ENCODE data around the gene RNF11. TPM values are rescaled to one million over a fixed set of nuclear protein-coding genes. Genes with fewer than 3 reads are reported as not detected.
"Not testable (repeated sequence)": the region's sequence is repeated elsewhere in the genome, so short reads cannot be mapped to it uniquely, and the experiment has no call there.

RNF11 gene
- polyA plus RNA-seq, 1 donor (not counting 4 experiments of a cell fraction or from before 2014, with no cell fraction given): 113 TPM

DNA sequence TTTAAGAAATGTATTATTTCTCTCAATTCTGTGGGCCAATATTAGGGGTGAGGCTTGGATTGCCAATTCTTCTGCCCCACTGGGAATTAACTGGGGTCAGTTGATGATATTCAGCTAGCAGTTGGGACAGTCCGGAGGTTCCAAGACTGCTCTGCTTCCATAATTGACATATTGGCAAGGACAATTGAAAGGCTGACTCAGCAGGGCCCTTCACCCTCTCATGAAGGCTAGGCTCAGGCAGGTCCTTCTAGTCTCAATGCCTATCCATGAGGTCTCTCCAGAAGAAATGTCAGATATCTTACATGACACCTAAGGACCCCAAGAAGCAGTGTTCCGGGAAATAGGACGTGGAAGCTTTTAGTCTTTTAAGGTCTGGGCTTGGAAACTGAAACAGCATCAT is 13.3 kb upstream of the RNF11 start:
- Histone ChIP-seq H3K27ac (ENCODE audit: control insufficient read depth, insufficient read depth, low read length) (no peak overlapping the region), H3K4me1 (ENCODE audit: control insufficient read depth, extremely low read depth, insufficient read depth, low read length) (peaks cover 6% of the 10 kb centered on the region), H3K9ac (ENCODE audit: control insufficient read depth, extremely low read depth, insufficient read depth, low read length) (no peak overlapping the region), H3K4me3 (ENCODE audit: control insufficient read depth in 2 of 3, extremely low read depth in 1 of 3, insufficient read depth in 2 of 3, low read depth in 1 of 3, low read length in 3 of 3) (no peak overlapping the region), H3K9me1 (ENCODE audit: control insufficient read depth, extremely low read depth, insufficient read depth, low read length) (no peaks in the 10 kb centered on the region), H2AFZ (ENCODE audit: control insufficient read depth, low read length) (no peak overlapping the region), H3K4me2 (ENCODE audit: control insufficient read depth, extremely low read depth, insufficient read depth, low read depth, low read length) (no peak overlapping the region), H3K36me3 (ENCODE audit: control insufficient read depth in 2 of 2, extremely low read depth in 1 of 2, insufficient read depth in 2 of 2, low read length in 2 of 2) (no peaks in the 10 kb centered on the region), H4K20me1 (ENCODE audit: control insufficient read depth, extremely low read depth, insufficient read depth, low read length) (no peaks in the 10 kb centered on the region), H3K9me3 (ENCODE audit: control insufficient read depth, low read depth, low read length) (no peaks in the 10 kb centered on the region), H3K79me2 (ENCODE audit: control insufficient read depth, insufficient read depth, low read length) (no peaks in the 10 kb centered on the region), H3K27me3 (ENCODE audit: control insufficient read depth, extremely low read depth, insufficient read depth, low read length) (no peaks in the 10 kb centered on the region)
- dilution Hi-C loops (cut with MboI; ENCODE audit: extremely low pct_ligation_motif_present, low sequenced_read_pairs): no loop called here
- no peak for DNase-seq (ENCODE audit: low read depth, low spot score)
- no peak for TF ChIP-seq EZH2 (IDR thresholded peaks at IDR 0.05; ENCODE audit: low read length)
- TF ChIP-seq, protein P1, sequence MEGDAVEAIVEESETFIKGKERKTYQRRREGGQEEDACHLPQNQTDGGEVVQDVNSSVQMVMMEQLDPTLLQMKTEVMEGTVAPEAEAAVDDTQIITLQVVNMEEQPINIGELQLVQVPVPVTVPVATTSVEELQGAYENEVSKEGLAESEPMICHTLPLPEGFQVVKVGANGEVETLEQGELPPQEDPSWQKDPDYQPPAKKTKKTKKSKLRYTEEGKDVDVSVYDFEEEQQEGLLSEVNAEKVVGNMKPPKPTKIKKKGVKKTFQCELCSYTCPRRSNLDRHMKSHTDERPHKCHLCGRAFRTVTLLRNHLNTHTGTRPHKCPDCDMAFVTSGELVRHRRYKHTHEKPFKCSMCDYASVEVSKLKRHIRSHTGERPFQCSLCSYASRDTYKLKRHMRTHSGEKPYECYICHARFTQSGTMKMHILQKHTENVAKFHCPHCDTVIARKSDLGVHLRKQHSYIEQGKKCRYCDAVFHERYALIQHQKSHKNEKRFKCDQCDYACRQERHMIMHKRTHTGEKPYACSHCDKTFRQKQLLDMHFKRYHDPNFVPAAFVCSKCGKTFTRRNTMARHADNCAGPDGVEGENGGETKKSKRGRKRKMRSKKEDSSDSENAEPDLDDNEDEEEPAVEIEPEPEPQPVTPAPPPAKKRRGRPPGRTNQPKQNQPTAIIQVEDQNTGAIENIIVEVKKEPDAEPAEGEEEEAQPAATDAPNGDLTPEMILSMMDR (optimal IDR thresholded peaks at IDR 0.05 in 1 of 3, IDR thresholded peaks at IDR 0.05 in 1 of 3, conservative IDR thresholded peaks at IDR 0.05 in 1 of 3; ENCODE audit: extremely low read depth in 1 of 3, insufficient read depth in 2 of 3, low read length in 3 of 3): no peak
- no peak for FAIRE-seq

DNA sequence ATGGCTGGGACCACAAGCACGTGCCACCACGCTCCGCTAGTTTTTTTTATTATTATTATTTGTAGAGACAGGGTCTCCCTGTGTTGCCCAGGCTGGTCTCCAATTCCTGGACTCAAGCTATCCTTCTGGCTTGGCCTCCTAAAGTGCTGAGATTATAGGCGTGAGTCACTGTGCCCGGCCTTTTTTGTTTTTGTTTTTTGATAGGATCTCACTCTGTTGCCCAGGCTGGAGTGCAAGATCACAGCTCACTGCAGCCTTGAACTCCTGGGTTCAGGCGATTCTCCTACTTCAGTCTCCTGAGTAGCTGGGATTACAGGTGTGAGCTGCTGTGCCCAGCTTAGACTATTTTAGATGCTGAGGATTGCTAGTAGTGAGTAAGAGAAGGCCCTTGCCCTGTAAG is 11.8 kb upstream of the RNF11 start:
- Histone ChIP-seq H2AFZ (ENCODE audit: control insufficient read depth, low read length) (no peak overlapping the region), H3K4me3 (ENCODE audit: control insufficient read depth in 2 of 3, extremely low read depth in 1 of 3, insufficient read depth in 2 of 3, low read depth in 1 of 3, low read length in 3 of 3) (no peak overlapping the region), H3K36me3 (ENCODE audit: control insufficient read depth in 2 of 2, extremely low read depth in 1 of 2, insufficient read depth in 2 of 2, low read length in 2 of 2) (no peaks in the 10 kb centered on the region), H4K20me1 (ENCODE audit: control insufficient read depth, extremely low read depth, insufficient read depth, low read length) (no peaks in the 10 kb centered on the region), H3K27me3 (ENCODE audit: control insufficient read depth, extremely low read depth, insufficient read depth, low read length) (no peaks in the 10 kb centered on the region), H3K4me2 (ENCODE audit: control insufficient read depth, extremely low read depth, insufficient read depth, low read depth, low read length) (no peak overlapping the region), H3K9me3 (ENCODE audit: control insufficient read depth, low read depth, low read length) (no peaks in the 10 kb centered on the region), H3K27ac (ENCODE audit: control insufficient read depth, insufficient read depth, low read length) (no peak overlapping the region), H3K4me1 (ENCODE audit: control insufficient read depth, extremely low read depth, insufficient read depth, low read length) (peaks cover 6% of the 10 kb centered on the region), H3K9ac (ENCODE audit: control insufficient read depth, extremely low read depth, insufficient read depth, low read length) (no peak overlapping the region), H3K79me2 (ENCODE audit: control insufficient read depth, insufficient read depth, low read length) (no peaks in the 10 kb centered on the region), H3K9me1 (ENCODE audit: control insufficient read depth, extremely low read depth, insufficient read depth, low read length) (no peaks in the 10 kb centered on the region)
- DNase-seq (ENCODE audit: low read depth, low spot score): no peak
- no peak for FAIRE-seq
- TF ChIP-seq, protein P1 (optimal IDR thresholded peaks at IDR 0.05 in 1 of 3, IDR thresholded peaks at IDR 0.05 in 1 of 3, conservative IDR thresholded peaks at IDR 0.05 in 1 of 3; ENCODE audit: extremely low read depth in 1 of 3, insufficient read depth in 2 of 3, low read length in 3 of 3): no peak
- no peak for TF ChIP-seq EZH2 (IDR thresholded peaks at IDR 0.05; ENCODE audit: low read length)
- dilution Hi-C loops (cut with MboI; ENCODE audit: extremely low pct_ligation_motif_present, low sequenced_read_pairs): no loop called here

DNA sequence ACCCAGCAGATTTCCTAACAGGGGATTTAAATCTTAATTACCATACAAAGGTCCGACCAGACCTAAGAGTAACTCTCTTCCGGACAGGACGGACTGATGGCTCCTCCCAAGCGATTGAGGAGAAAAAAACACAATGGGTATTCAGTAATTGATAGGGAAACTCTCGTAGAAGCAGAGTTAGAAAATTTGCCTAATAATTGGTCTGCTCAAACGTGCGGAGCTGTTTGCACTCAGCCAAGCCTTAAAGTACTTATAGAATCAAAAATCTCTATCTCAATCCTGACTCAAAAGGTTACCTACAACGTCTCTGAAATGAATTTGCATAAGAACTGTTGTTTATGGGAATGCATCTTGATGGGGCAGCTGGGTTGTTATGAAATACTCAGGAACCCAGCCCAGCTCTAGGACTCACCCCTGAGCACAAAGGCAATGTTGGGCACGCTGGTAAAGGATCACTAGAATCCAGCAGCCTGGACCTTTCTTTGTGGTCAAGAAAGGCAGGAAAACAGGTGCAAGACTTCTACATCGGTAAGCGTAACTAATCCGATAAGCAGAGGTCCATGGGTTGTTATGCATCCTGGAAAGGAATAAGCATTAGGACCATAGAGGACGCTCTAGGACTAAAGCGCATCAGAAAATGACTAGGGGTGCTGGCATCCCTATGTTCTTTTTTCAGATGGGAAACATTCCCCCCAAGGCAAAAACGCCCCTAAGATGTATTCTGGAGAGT is 8.7 kb upstream of the RNF11 start:
- H3K79me2 ChIP-seq (ENCODE audit: control insufficient read depth, insufficient read depth, low read length); H3K27ac ChIP-seq (ENCODE audit: control insufficient read depth, insufficient read depth, low read length); H3K4me2 ChIP-seq (ENCODE audit: control insufficient read depth, extremely low read depth, insufficient read depth, low read depth, low read length); H3K9me1 ChIP-seq (ENCODE audit: control insufficient read depth, extremely low read depth, insufficient read depth, low read length); H2AFZ ChIP-seq (ENCODE audit: control insufficient read depth, low read length); H3K4me3 ChIP-seq (ENCODE audit: control insufficient read depth in 2 of 3, extremely low read depth in 1 of 3, insufficient read depth in 2 of 3, low read depth in 1 of 3, low read length in 3 of 3); DNase-seq (ENCODE audit: low read depth, low spot score); H3K9ac ChIP-seq (ENCODE audit: control insufficient read depth, extremely low read depth, insufficient read depth, low read length); FAIRE-seq; H3K4me1 ChIP-seq (ENCODE audit: control insufficient read depth, extremely low read depth, insufficient read depth, low read length); dilution Hi-C loops (cut with MboI; ENCODE audit: extremely low pct_ligation_motif_present, low sequenced_read_pairs); H4K20me1 ChIP-seq (ENCODE audit: control insufficient read depth, extremely low read depth, insufficient read depth, low read length); H3K9me3 ChIP-seq (ENCODE audit: control insufficient read depth, low read depth, low read length); H3K27me3 ChIP-seq (ENCODE audit: control insufficient read depth, extremely low read depth, insufficient read depth, low read length); H3K36me3 ChIP-seq (ENCODE audit: control insufficient read depth in 2 of 2, extremely low read depth in 1 of 2, insufficient read depth in 2 of 2, low read length in 2 of 2): not testable (repeated sequence)

DNA sequence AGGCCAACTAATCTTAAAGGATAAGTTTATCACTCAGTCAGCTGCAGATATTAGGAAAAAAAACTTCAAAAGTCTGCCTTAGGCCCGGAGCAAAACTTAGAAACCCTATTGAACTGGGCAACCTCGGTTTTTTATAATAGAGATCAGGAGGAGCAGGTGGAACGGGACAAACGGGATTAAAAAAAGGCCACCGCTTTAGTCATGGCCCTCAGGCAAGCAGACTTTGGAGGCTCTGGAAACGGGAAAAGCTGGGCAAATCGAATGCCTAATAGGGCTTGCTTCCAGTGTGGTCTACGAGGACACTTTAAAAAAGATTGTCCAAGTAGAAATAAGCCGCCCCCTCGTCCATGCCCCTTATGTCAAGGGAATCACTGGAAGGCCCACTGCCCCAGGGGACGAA is 7.6 kb upstream of the RNF11 start:
- FAIRE-seq; H3K4me3 ChIP-seq (ENCODE audit: control insufficient read depth in 2 of 3, extremely low read depth in 1 of 3, insufficient read depth in 2 of 3, low read depth in 1 of 3, low read length in 3 of 3); H3K4me1 ChIP-seq (ENCODE audit: control insufficient read depth, extremely low read depth, insufficient read depth, low read length); dilution Hi-C loops (cut with MboI; ENCODE audit: extremely low pct_ligation_motif_present, low sequenced_read_pairs); DNase-seq (ENCODE audit: low read depth, low spot score); H3K36me3 ChIP-seq (ENCODE audit: control insufficient read depth in 2 of 2, extremely low read depth in 1 of 2, insufficient read depth in 2 of 2, low read length in 2 of 2); H3K4me2 ChIP-seq (ENCODE audit: control insufficient read depth, extremely low read depth, insufficient read depth, low read depth, low read length); H2AFZ ChIP-seq (ENCODE audit: control insufficient read depth, low read length); H3K9me1 ChIP-seq (ENCODE audit: control insufficient read depth, extremely low read depth, insufficient read depth, low read length); H3K9me3 ChIP-seq (ENCODE audit: control insufficient read depth, low read depth, low read length); H3K27me3 ChIP-seq (ENCODE audit: control insufficient read depth, extremely low read depth, insufficient read depth, low read length); H3K79me2 ChIP-seq (ENCODE audit: control insufficient read depth, insufficient read depth, low read length); H4K20me1 ChIP-seq (ENCODE audit: control insufficient read depth, extremely low read depth, insufficient read depth, low read length); H3K9ac ChIP-seq (ENCODE audit: control insufficient read depth, extremely low read depth, insufficient read depth, low read length); H3K27ac ChIP-seq (ENCODE audit: control insufficient read depth, insufficient read depth, low read length): not testable (repeated sequence)
